Fibroblast of skin of right biceps (primary cell): ENCODE data around the gene EDC3.
"Not testable (repeated sequence)": the region's sequence is repeated elsewhere in the genome, so short reads cannot be mapped to it uniquely, and the experiment has no call there.

Experiments used
- DNase-seq: peaks from one replicate; pipeline ENCODE4 v3.0.0-alpha.2; 2013

EDC3 gene

GRCh38 chr15:74604983-74605794, 90.6 kb downstream of the EDC3 start:
- no peak for DNase-seq

GRCh38 chr15:74603789-74604705, 91.8 kb downstream of the EDC3 start:
- DNase-seq = no peak

GRCh38 chr15:74603026-74603788, 92.6 kb downstream of the EDC3 start:
- no peak for DNase-seq

- no peak for DNase-seq
Measured at GRCh38 chr15:74599156-74599555, 96.7 kb downstream of the EDC3 start.

- DNase-seq = peak; percentile 86
Measured at GRCh38 chr15:74598126-74598842, 97.5 kb downstream of the EDC3 start.

GRCh38 chr15:74597146-74597705, 98.6 kb downstream of the EDC3 start:
- not testable (repeated sequence) for DNase-seq

GRCh38 chr15:74596736-74597135, 99.1 kb downstream of the EDC3 start:
- not testable (repeated sequence) for DNase-seq

- no peak for DNase-seq
Measured at GRCh38 chr15:74595271-74595670, 100.6 kb downstream of the EDC3 start.

- no peak for DNase-seq
Measured at GRCh38 chr15:74594455-74594854, 101.4 kb downstream of the EDC3 start.

- DNase-seq = no peak
Measured at GRCh38 chr15:74593122-74593521, 102.7 kb downstream of the EDC3 start.

GRCh38 chr15:74592222-74592621, 103.6 kb downstream of the EDC3 start:
- no peak for DNase-seq

- no peak for DNase-seq
Measured at GRCh38 chr15:74589826-74590225, 106.0 kb downstream of the EDC3 start.

- no peak for DNase-seq
Measured at GRCh38 chr15:74585857-74586256, 110.0 kb downstream of the EDC3 start.

GRCh38 chr15:74585191-74585590, 110.6 kb downstream of the EDC3 start:
- DNase-seq = no peak

- no peak for DNase-seq
Measured at GRCh38 chr15:74584779-74585178, 111.0 kb downstream of the EDC3 start.

GRCh38 chr15:74584204-74584603, 111.6 kb downstream of the EDC3 start:
- no peak for DNase-seq
